Nephron progenitor cell (in vitro differentiated cells): ENCODE measurements around the gene KDM5B.
A peak's percentile ranks its signal among the peaks of the same experiment; 100 is the strongest.

Source experiments
- DNase-seq: peaks from one replicate; pipeline ENCODE4 v3.0.0; 2021
- H3K27ac Mint-ChIP-seq: 2 replicates; pipeline ENCODE4 v1.8.0; 2021; ENCODE audit warnings: mild to moderate bottlenecking, moderate library complexity, mixed read lengths
- H3K27me3 Mint-ChIP-seq: 2 replicates; pipeline ENCODE4 v1.8.0; 2021; ENCODE audit warnings: mild to moderate bottlenecking, low read depth, mixed read lengths; ENCODE audit not compliant: poor library complexity
- H3K36me3 Mint-ChIP-seq: 2 replicates; pipeline ENCODE4 v1.8.0; 2021; ENCODE audit warnings: low read depth, mixed read lengths
- H3K4me1 Mint-ChIP-seq: 2 replicates; pipeline ENCODE4 v1.8.0; 2021; ENCODE audit warnings: mixed read lengths
- H3K4me3 Mint-ChIP-seq: 2 replicates; pipeline ENCODE4 v1.8.0; 2021; ENCODE audit warnings: mild to moderate bottlenecking, moderate library complexity, mixed read lengths
- H3K9me3 Mint-ChIP-seq: 2 replicates; pipeline ENCODE4 v1.8.0; 2021; ENCODE audit warnings: mild to moderate bottlenecking, moderate library complexity, mixed read lengths
- TF ChIP-seq, protein P1 (sequence below): fragments of 200-600 bp; sonication (generic); IDR thresholded peaks from 2 replicates; pipeline ENCODE4 v1.5.0; 2021; ENCODE audit warnings: antibody characterized with exemption

Gene KDM5B

DNA sequence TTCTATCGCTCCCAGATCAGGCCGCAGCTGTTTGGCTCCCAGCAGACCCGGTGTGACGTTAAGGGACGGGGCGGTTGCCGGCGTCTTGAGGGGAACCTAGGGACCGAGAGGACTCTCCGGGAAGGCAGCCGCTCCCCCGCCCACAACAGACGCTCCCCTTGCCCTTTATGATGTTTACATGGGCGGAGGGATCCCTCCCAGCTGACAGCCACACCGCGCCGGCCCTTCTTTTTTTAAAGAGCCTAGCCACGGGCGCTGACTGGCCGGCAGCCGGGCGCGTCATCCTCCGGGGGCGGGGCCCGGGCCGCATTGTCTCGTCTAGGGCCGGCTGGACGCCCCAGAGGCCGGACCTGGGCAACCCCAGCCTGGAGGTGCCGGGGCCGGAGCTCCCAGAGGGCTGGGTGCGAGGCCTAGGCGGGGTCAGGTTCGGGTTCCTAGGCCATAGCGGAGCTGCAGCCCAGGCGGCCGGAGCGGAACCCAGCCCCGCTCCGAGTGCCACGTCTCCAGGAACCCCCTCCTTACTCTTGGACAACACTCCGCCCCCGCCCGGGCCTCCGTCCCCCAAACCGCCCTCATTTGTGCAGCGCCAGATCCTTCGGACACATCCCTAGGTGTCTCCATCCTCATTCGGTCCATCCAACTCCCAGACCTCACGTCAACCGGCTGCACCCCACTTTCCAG, 2.5 kb upstream of the KDM5B start, which contains the start of gene PCAT6:
Gene PCAT6 (plus strand): TSS at position 340 of the 681 bp plus-strand sequence.
- Mint-ChIP-seq H3K4me1 (peaks cover 56% of the 10 kb centered on the region), H3K9me3 (no peaks in the 10 kb centered on the region), H3K36me3 (peaks cover 6% of the 10 kb centered on the region), H3K4me3 (peak within 1 kb of the TSS; percentile 90), H3K27me3 (peaks cover 48% of the 10 kb centered on the region), H3K27ac (peak within 1 kb of the TSS; percentile 93)
- TF ChIP-seq, protein P1, sequence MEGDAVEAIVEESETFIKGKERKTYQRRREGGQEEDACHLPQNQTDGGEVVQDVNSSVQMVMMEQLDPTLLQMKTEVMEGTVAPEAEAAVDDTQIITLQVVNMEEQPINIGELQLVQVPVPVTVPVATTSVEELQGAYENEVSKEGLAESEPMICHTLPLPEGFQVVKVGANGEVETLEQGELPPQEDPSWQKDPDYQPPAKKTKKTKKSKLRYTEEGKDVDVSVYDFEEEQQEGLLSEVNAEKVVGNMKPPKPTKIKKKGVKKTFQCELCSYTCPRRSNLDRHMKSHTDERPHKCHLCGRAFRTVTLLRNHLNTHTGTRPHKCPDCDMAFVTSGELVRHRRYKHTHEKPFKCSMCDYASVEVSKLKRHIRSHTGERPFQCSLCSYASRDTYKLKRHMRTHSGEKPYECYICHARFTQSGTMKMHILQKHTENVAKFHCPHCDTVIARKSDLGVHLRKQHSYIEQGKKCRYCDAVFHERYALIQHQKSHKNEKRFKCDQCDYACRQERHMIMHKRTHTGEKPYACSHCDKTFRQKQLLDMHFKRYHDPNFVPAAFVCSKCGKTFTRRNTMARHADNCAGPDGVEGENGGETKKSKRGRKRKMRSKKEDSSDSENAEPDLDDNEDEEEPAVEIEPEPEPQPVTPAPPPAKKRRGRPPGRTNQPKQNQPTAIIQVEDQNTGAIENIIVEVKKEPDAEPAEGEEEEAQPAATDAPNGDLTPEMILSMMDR: no peak
- peak; percentile 96 for DNase-seq

DNA sequence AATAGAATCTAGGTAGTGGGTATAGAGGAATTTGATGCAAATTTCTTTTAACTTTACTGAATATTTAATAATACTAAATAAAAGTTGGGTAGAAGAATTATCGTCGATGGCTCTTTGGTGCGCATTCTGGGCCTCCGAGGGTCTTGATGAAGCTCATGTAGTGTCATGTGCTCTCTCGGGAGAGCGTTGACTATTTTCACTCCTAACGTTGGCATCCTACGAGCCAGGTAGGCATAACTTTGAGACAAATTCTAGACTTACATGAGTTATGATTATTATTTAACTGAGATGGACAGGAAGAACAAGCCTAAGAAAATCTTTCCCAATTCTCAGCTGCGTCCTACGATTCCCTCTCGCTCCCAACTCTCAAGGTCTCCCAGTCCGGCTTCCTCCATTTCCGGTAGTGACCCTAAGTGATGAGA, 2.0 kb upstream of the KDM5B start:
- peaks cover 6% of the 10 kb centered on the region for H3K36me3 Mint-ChIP-seq
- H3K27ac Mint-ChIP-seq: peak overlapping the region; percentile 51
- no peaks in the 10 kb centered on the region for H3K9me3 Mint-ChIP-seq
- TF ChIP-seq, protein P1: no peak
- H3K27me3 Mint-ChIP-seq: peaks cover 45% of the 10 kb centered on the region
- peak overlapping the region; percentile 90 for H3K4me3 Mint-ChIP-seq
- H3K4me1 Mint-ChIP-seq: peaks cover 61% of the 10 kb centered on the region
- peak; percentile 8 for DNase-seq

DNA sequence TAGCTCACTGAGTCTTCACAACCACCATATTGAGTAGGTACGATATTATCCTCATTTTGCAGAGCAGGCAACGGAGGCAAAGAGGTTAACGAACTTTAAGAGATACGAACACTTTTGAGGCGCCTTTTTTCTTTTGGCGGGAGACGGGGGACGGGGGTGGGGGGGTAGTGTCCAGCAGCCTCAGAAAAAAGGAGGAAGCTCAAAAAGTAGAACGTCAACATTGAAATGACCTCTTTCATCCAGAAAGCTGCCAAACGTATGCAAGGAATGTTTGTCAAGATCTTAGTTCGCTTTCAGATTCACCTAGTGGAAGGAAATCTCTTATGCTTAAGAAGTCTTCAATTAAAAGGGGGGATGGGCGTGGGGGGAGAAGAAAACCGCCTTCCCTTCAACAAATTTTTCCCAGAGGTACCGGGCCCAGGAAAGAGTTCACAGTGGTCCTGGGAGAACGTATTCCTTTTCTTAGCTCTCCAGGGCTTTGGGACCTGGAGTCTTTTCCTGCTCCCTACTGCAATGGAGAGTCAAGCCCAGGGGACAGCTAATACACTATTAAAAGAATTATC, 1.5 kb upstream of the KDM5B start:
- Mint-ChIP-seq H3K4me3 (peak overlapping the region; percentile 90), H3K36me3 (peaks cover 6% of the 10 kb centered on the region), H3K27ac (no peak overlapping the region), H3K9me3 (no peaks in the 10 kb centered on the region), H3K27me3 (peaks cover 40% of the 10 kb centered on the region), H3K4me1 (peaks cover 61% of the 10 kb centered on the region)
- no peak for DNase-seq
- TF ChIP-seq, protein P1: no peak

DNA sequence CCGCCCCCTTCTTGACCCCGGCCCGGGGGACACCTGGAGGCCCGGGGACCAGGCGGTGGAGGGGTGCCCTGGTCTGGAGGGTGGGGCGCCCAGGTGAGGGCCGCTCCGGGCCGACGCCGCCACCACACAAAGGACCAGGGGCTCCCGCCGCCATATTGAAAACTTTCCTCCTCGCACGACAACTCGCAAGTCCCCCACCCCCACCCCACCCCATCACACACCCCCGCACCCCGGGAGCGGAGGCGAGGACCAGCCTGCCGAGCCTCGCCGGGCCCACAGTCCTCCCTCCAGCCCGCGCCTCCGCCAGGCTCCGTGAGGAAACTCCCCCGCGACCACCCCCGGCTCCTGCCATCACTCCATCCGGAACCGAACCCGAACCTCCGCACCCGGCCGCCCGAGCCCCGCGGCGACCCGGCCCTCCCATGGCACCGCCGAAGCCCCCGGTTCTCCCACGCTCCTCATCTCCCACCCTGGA, 733 bp downstream of the KDM5B start:
- Mint-ChIP-seq H3K9me3 (no peaks in the 10 kb centered on the region), H3K4me3 (peak overlapping the region; percentile 90), H3K4me1 (peaks cover 69% of the 10 kb centered on the region), H3K36me3 (peaks cover 10% of the 10 kb centered on the region), H3K27me3 (peaks cover 31% of the 10 kb centered on the region), H3K27ac (no peak overlapping the region)
- DNase-seq: peak; percentile 42
- TF ChIP-seq, protein P1: no peak

DNA sequence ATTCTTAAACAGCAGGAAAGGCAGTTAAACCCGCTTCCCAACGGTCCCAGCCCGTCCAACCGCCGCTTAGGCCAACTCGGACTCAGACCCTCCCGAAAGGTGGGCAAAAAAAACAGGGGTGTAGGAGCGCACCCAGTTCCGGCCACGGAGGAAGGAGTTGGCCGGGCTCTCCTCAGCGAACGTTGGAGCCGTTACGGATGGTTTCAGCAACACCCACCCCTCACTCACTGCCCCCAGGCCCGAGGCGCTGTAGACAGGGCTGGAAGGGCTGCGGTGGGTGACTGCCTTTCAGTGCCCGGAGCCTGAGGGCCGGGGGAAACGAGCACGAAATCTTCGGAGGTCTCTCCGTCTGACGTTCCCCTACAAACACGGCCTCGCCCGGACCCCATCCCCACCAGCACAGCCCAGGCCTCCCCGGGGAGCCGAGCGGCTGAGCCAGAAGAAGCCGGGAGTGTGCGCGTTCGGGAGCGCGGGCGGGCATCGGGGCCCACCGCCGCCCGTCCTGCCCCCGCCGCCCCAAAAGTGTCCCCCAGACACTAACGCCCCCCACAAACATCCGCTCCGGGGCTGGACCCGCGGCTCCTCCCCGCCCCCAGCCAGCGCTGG, 1.3 kb downstream of the KDM5B start:
- peak; percentile 49 for DNase-seq
- Mint-ChIP-seq H3K36me3 (peaks cover 14% of the 10 kb centered on the region), H3K4me1 (peaks cover 64% of the 10 kb centered on the region)

More for the DNA sequence above, 1.3 kb downstream of the KDM5B start:
- Mint-ChIP-seq H3K4me3 (peak overlapping the region; percentile 90), H3K9me3 (no peaks in the 10 kb centered on the region), H3K27me3 (peaks cover 26% of the 10 kb centered on the region), H3K27ac (peak overlapping the region; percentile 99)
- TF ChIP-seq, protein P1: no peak
